AG04449 (cell line): ENCODE results near the gene HOXA7.
A peak's percentile ranks its signal among the peaks of the same experiment; 100 is the strongest.

Source experiments
- CTCF ChIA-PET: fragments of 350-600 bp; formaldehyde crosslinking; extraction: SDS; loops from one replicate; lab custom pipeline; 2021; ENCODE audit warnings: antibody characterized with exemption; lab: Yijun Ruan, JAX
- POLR2A ChIA-PET: fragments of 400-600, 350-600 bp; formaldehyde crosslinking; extraction: SDS; loops from one replicate; lab custom pipeline; 2020; ENCODE audit warnings: antibody characterized with exemption, inconsistent platforms; lab: Yijun Ruan, JAX
- DNase-seq: peaks from one replicate; pipeline ENCODE4 v3.0.0-alpha.2; 2010; ENCODE audit warnings: low read depth, low spot score
- H3K4me3 ChIP-seq: 2 replicates; pipeline ENCODE4 v1.5.1; 2011; ENCODE audit warnings: low read depth, mild to moderate bottlenecking, control low read depth, low read length
- TF ChIP-seq, protein P1 (sequence below): IDR thresholded peaks from one replicate; pipeline ENCODE4 v1.5.1; 2011; ENCODE audit warnings: mild to moderate bottlenecking, moderate library complexity, low read length, control low read depth, inconsistent platforms; ENCODE audit not compliant: insufficient read depth; ENCODE audit errors: missing control alignments

The HOXA7 gene

DNA sequence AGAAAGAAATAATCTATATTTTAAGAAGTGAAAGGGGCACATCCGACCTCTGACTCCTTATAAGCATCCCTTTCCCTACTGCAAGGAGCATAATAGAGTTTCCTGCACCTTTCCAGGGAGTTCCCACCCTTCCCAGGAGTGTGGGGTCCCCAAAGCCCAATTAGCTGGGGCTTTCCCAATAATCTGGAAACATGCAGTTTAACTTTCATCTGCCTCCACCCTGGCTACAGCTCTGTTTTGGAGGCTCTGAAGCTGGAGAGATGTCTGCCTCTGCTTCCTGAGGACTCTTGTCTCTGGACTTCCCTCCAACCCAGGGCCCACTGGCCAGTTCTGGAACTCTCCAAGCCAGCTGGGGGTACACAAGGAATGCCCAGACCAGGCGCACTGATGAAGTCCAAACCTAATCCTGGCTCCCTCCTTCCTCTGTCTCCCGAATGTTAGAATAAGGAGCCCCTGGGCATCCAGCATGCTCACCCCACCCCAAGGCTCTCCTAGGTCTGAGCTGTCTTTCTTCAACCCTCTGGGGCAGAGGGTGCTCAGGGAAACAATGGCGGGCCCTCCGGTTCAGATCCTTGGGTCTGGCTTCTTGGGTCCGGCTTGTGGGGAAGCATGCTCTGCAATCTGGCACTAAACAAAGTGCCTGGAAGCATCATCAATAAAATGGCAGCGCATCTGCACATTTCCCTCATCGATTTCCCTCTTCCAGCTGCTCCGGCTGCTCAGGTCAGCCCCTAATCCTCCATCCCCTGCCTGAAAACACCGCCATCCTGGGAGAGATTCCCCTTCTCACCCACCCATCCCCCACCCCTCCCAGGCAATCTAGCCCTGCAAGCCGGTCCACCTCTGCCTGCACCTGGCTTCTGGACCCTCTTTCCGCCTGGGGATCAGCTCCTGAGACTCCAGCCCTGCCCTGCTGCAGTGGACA is 39.3 kb downstream of the HOXA7 start:
- POLR2A ChIA-PET = interaction anchor here (0.6 kb wide), 1 partner anchor 18 kb away, joined by 3 read pairs; no protein-coding TSS in a partner anchor
- H3K4me3 ChIP-seq = no peak overlapping the region
- DNase-seq = no peak
- CTCF ChIA-PET = interaction anchor here (0.9 to 1.1 kb wide), 3 partner anchors 8 to 426 kb away, joined by 3 to 4 read pairs (median 3); no protein-coding TSS in a partner anchor
- TF ChIP-seq, protein P1, sequence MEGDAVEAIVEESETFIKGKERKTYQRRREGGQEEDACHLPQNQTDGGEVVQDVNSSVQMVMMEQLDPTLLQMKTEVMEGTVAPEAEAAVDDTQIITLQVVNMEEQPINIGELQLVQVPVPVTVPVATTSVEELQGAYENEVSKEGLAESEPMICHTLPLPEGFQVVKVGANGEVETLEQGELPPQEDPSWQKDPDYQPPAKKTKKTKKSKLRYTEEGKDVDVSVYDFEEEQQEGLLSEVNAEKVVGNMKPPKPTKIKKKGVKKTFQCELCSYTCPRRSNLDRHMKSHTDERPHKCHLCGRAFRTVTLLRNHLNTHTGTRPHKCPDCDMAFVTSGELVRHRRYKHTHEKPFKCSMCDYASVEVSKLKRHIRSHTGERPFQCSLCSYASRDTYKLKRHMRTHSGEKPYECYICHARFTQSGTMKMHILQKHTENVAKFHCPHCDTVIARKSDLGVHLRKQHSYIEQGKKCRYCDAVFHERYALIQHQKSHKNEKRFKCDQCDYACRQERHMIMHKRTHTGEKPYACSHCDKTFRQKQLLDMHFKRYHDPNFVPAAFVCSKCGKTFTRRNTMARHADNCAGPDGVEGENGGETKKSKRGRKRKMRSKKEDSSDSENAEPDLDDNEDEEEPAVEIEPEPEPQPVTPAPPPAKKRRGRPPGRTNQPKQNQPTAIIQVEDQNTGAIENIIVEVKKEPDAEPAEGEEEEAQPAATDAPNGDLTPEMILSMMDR = no peak

DNA sequence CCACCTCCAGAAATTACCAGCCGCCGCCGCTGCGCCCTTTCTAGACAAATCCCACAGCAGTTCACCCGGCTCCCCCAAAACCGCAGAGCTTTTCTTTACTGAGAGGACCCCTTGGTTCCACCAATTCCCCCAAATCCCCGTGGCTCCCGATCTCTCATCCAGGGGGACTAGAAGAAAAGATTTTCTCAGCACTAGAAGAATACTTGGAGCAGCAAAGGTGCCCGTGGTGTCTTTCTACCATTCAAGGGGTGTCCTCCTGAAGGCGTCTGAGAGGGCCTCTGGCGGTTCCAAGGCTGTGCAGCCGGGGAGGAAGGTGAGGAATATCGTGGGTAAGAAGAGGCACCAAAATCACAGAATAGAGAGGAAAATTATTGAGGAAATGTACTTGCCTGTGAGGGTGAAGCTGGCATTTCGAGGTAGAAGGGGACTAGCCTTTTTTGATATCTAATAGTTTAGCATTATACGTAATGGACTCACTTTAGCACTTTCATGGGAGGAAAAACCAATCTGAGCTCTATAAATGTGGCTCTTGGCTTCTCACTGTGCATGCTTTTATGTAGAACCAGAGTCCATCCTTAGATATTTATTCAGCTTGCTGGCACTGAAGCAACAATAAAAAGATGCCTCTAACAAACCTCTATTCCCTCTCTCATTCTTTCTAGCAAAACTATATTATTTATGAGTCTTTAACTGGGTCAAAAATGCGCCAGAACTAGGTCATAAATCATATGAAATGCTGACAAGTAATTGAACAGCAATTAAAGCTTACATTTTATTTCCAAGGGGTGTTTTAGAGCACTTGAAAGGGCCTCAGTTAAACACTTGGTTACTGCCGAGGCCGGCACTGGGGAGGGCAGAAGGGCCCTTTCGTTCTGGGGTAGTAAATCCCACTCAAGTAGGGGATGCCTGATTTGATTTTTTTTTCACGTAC is 40.2 kb downstream of the HOXA7 start:
- H3K4me3 ChIP-seq = no peak overlapping the region
- TF ChIP-seq, protein P1 = no peak
- DNase-seq = no peak
- POLR2A ChIA-PET = interaction anchor here (0.6 kb wide), 1 partner anchor 17 kb away, joined by 3 read pairs; no protein-coding TSS in a partner anchor
- CTCF ChIA-PET = interaction anchor here (0.9 to 2.2 kb wide), 7 partner anchors 8 to 435 kb away, joined by 3 to 6 read pairs (median 3); no protein-coding TSS in a partner anchor

DNA sequence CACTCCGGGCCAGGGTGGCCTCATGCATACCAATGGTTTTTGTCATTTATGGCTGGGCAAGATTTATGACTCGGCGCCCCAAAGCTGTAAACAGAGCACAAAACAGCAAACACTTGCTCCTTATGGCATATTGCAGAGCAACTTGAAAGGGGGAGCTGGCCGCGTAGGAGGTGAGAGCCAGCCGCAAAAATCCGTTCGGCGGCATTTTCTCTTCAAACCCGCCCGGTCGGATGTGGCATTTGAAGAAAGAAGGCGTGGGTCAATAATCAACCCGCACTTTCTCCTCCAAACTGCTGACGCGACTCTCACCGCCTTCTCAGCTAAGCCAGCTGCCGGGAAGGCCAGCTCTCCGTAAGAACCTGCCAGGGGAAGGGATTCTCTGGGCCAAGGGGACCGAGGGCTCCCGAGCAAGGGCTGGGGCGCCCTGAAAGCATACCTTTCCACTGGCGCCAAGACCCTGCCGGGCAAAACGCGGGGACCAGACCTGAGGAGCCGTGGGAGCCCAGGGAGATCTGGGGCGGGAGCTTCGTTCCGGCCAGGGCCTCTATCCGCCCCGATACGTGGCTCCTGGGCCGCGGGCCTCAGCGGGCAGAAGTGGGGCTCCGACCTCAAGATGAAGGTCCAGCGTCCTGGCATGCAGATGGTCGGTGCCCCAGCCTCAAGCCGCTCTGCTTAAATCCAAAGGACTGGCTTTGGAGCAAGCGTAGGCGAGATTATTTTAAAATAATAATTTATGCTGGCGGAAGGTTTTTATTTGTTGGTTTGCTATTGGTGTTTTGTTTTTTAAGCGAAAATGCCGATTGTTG is 41.1 kb downstream of the HOXA7 start:
- POLR2A ChIA-PET = no interaction called here
- CTCF ChIA-PET = interaction anchor here (0.8 to 2.2 kb wide), 6 partner anchors 11 to 434 kb away, joined by 3 to 6 read pairs (median 4); no protein-coding TSS in a partner anchor
- DNase-seq = no peak
- no peak overlapping the region for H3K4me3 ChIP-seq
- TF ChIP-seq, protein P1 = no peak

DNA sequence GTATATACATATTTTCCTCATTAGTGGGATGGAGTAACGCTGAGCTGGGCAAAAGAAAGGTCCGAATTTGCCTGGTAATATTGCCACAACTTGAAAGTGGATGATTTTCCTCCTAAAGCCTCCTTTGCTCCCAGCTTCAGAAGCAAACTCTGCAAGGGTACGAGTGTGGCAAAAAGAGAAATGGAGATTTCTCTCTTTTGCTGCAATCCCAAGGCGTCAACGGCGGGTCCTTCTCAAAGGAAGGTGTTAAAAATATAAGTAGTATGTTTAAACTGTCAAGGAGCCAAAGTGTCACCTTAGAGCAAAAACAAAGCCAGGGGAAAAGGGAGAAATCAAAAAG is 41.6 kb downstream of the HOXA7 start:
- CTCF ChIA-PET = interaction anchor here (0.8 to 2.2 kb wide), 6 partner anchors 12 to 433 kb away, joined by 3 to 6 read pairs (median 3); no protein-coding TSS in a partner anchor
- POLR2A ChIA-PET = no interaction called here
- TF ChIP-seq, protein P1 = no peak
- DNase-seq = no peak
- H3K4me3 ChIP-seq = no peak overlapping the region

DNA sequence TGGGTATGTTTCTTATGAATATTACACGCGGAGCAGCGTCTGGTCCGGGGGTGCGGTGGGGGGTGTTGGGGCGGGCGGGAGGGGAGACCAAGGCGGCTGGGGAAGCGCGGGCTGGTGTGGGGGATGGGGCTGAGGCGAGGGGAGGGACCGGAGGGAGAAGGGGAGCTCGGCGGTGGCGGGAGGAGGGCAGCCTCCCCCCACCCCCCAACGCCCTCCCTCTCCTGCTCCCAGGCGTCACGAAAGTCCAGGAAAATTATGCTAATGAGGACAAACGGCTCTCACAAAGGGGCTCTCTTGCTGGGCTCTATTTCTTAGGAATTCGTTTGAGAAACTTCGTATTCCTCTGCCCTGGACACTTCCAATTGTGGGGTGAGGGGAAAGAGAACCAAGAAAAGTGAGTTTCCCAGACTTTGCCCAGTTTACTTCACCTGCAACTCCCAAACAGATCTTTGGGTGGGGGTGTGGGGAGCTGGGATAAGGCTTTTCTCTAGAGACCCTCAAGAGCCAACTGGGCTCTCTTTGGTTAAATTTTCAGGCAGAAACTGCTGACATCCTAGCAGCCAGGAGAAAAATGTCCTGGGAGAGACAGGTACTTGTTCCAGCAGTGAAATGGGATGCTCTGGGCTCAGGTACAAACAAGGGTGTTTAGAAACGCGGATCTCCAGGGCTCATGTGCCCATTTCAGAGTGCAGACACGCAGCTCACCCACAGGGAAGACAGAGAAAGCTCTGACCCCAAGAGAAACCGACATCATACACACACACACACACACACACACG is 42.3 kb downstream of the HOXA7 start:
- TF ChIP-seq, protein P1 = no peak
- ChIA-PET POLR2A (no interaction called here), CTCF (interaction anchor here (0.9 to 2.2 kb wide), 2 partner anchors 20 to 48 kb away, joined by 3 to 6 read pairs; no protein-coding TSS in a partner anchor)
- peak overlapping the region; percentile 40 for H3K4me3 ChIP-seq
- DNase-seq = no peak
